ENCODE measurements around the gene KCNJ4.

DNA sequence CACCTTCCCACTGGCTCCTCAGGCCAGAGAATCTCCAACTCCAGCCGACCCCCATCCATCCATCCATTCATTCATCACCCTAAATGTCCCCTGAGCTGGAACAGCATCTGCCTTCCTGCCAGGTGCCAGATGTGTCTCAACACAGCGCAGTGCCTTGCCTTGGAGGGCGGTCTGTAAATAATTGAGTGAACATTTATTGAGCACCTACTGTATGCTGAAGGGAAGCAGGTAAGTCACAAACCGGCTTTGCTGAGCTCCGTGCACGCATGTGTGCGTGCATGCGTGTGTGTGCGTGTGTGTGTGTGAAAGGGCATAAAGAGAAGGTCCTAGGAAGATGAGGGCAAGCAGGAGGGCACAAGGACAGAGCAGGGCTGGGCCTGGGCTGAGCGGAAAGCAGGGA lies 10.2 kb downstream of the KCNJ4 start:
- no peak for TF ChIP-seq ZNF70 (CRISPR knock-in tag; IDR thresholded peaks at IDR 0.05)
- TF ChIP-seq, protein P1, sequence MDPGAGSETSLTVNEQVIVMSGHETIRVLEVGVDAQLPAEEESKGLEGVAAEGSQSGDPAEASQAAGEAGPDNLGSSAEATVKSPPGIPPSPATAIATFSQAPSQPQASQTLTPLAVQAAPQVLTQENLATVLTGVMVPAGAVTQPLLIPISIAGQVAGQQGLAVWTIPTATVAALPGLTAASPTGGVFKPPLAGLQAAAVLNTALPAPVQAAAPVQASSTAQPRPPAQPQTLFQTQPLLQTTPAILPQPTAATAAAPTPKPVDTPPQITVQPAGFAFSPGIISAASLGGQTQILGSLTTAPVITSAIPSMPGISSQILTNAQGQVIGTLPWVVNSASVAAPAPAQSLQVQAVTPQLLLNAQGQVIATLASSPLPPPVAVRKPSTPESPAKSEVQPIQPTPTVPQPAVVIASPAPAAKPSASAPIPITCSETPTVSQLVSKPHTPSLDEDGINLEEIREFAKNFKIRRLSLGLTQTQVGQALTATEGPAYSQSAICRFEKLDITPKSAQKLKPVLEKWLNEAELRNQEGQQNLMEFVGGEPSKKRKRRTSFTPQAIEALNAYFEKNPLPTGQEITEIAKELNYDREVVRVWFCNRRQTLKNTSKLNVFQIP (CRISPR knock-in tag; IDR thresholded peaks at IDR 0.05; ENCODE audit: borderline replicate concordance, low read depth): no peak
- TF ChIP-seq ZC3H10 (CRISPR knock-in tag; IDR thresholded peaks at IDR 0.05): no peak
